HG03045 (cell line): ENCODE results near the gene TPGS1.

Source experiments
- ATAC-seq: cut with Tn5 transposase; IDR thresholded peaks from one replicate; pipeline ENCODE4 v1.9.1; 2021; ENCODE audit warnings: mild to moderate bottlenecking, moderate library complexity; ENCODE audit not compliant: unreplicated experiment

Gene TPGS1

GRCh38 chr19:507286-508203 lies at the start of gene TPGS1:
TPGS1 (plus strand) TSS chr19:507497; CDS start chr19:507507, 10 bp downstream.
- ATAC-seq, result peak; percentile 63

GRCh38 chr19:457636-458035 lies 49.7 kb upstream of the TPGS1 start:
- ATAC-seq, result no peak

GRCh38 chr19:458091-459042 lies 48.9 kb upstream of the TPGS1 start:
- ATAC-seq, result no peak

- no peak for ATAC-seq
Measured at GRCh38 chr19:459724-460511, 47.4 kb upstream of the TPGS1 start.

- ATAC-seq, result no peak
Measured at GRCh38 chr19:460877-461720, 46.2 kb upstream of the TPGS1 start, which contains the start of gene SHC2. SHC2 (minus strand) TSS chr19:461033; CDS start chr19:460996, 37 bp downstream.

- no peak for ATAC-seq
Measured at GRCh38 chr19:461721-462551, 45.4 kb upstream of the TPGS1 start.

- ATAC-seq, result no peak
Measured at GRCh38 chr19:463483-464207, 43.7 kb upstream of the TPGS1 start.

- ATAC-seq, result no peak
Measured at GRCh38 chr19:464208-464545, 43.1 kb upstream of the TPGS1 start.

- no peak for ATAC-seq
Measured at GRCh38 chr19:465056-465816, 42.1 kb upstream of the TPGS1 start.

GRCh38 chr19:467554-467953 lies 39.7 kb upstream of the TPGS1 start:
- ATAC-seq, result no peak

GRCh38 chr19:468587-469256 lies 38.6 kb upstream of the TPGS1 start:
- no peak for ATAC-seq

- ATAC-seq, result no peak
Measured at GRCh38 chr19:469833-470232, 37.5 kb upstream of the TPGS1 start.

GRCh38 chr19:470701-471100 lies 36.6 kb upstream of the TPGS1 start:
- no peak for ATAC-seq

- no peak for ATAC-seq
Measured at GRCh38 chr19:472005-472858, 35.1 kb upstream of the TPGS1 start.

GRCh38 chr19:474126-475078 lies 32.9 kb upstream of the TPGS1 start:
- ATAC-seq, result no peak
